SH-SY5Y (cell line): ENCODE measurements around the gene OSBPL7.

Experiments used
- GATA2 ChIP-seq: IDR thresholded peaks from 2 replicates; pipeline ENCODE4 v1.6.1; 2011; ENCODE audit warnings: mild to moderate bottlenecking, low read depth, low read length
- GATA3 ChIP-seq: IDR thresholded peaks from 2 replicates; pipeline ENCODE4 v1.6.1; 2011; ENCODE audit warnings: low read depth, mild to moderate bottlenecking, low read length, moderate library complexity

DNA sequence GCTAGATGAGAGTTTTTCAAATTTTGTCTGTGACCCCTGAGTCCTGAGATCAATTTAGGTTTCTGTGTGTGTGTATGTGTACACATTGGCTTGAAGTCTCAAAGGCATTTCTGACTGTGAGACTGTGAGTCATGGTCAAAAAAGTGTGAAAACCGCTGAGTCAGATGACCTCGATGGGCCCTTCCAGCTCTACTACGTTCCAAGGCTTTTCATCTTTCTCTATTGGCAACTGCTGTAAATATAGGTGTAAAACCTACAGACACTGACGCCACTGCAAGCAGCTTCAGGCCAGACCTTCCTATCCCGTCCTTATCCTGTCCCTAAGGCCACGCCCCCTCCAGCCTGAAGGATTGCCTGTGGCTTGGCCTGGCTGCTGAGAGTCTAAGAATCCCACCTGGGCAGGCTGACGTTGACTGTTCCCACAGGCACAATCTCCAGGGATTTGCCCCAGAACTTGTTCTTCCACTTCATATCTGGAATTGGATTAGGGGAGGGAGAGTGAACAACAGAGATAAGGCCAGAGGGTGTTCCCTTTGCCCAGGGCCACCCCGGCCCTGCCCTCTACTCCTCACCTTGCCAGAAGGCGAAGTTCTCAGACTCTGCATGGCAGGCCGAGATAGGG is 11.3 kb downstream of the OSBPL7 start:
- TF ChIP-seq GATA2 (no peak), GATA3 (no peak)
